Astrocyte of the cerebellum (primary cell): ENCODE data around the gene SENP6.
"Not testable (repeated sequence)": the region's sequence is repeated elsewhere in the genome, so short reads cannot be mapped to it uniquely, and the experiment has no call there.

ENCODE experiments used
- DNase-seq: peaks from one replicate; pipeline ENCODE4 v3.0.0-alpha.2; 2011; ENCODE audit warnings: low read depth
- H3K4me3 ChIP-seq: 2 replicates; pipeline ENCODE4 v1.5.1; 2011; ENCODE audit warnings: mild to moderate bottlenecking, low read depth, low read length, moderate library complexity
- in situ Hi-C: cut with HindIII; loops from 2 replicates; pipeline ENCODE4 v1.10.0; 2017; ENCODE audit warnings: low sequenced_read_pairs
- TF ChIP-seq, protein P1 (sequence below): IDR thresholded peaks from 2 replicates; pipeline ENCODE4 v1.5.1; 2012; ENCODE audit warnings: low read length, low read depth, moderate library complexity, mild to moderate bottlenecking; ENCODE audit errors: missing control alignments

Gene SENP6

DNA sequence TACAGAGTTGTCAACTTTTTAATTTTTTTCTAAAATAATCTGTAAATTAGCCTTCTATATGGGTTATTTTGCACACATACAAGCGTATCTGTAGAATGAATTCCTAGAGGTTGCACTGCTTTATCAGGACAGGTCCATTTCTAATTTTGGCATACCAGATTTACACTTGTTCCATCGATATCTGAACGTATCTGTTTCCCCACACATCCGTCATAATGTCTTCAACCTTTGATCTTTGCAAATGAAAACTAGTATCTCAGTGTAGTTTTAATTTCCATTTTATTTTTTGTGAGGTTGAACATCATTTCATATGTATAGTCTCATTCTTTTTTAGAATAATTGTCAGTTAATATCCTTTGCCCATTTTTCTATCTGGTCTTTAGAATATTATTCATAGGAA is 22.7 kb downstream of the SENP6 start:
- no peak for DNase-seq
- no peak overlapping the region for H3K4me3 ChIP-seq
- TF ChIP-seq, protein P1, sequence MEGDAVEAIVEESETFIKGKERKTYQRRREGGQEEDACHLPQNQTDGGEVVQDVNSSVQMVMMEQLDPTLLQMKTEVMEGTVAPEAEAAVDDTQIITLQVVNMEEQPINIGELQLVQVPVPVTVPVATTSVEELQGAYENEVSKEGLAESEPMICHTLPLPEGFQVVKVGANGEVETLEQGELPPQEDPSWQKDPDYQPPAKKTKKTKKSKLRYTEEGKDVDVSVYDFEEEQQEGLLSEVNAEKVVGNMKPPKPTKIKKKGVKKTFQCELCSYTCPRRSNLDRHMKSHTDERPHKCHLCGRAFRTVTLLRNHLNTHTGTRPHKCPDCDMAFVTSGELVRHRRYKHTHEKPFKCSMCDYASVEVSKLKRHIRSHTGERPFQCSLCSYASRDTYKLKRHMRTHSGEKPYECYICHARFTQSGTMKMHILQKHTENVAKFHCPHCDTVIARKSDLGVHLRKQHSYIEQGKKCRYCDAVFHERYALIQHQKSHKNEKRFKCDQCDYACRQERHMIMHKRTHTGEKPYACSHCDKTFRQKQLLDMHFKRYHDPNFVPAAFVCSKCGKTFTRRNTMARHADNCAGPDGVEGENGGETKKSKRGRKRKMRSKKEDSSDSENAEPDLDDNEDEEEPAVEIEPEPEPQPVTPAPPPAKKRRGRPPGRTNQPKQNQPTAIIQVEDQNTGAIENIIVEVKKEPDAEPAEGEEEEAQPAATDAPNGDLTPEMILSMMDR: no peak
- in situ Hi-C loops: no loop called here

GRCh38 chr6:75624988-75625387 is 23.3 kb downstream of the SENP6 start:
- H3K4me3 ChIP-seq: no peak overlapping the region
- TF ChIP-seq, protein P1: no peak
- in situ Hi-C loops: no loop called here
- no peak for DNase-seq

GRCh38 chr6:75626561-75626960 is 24.9 kb downstream of the SENP6 start:
- no peak for DNase-seq
- in situ Hi-C loops: no loop called here
- H3K4me3 ChIP-seq: no peak overlapping the region
- TF ChIP-seq, protein P1: no peak

DNA sequence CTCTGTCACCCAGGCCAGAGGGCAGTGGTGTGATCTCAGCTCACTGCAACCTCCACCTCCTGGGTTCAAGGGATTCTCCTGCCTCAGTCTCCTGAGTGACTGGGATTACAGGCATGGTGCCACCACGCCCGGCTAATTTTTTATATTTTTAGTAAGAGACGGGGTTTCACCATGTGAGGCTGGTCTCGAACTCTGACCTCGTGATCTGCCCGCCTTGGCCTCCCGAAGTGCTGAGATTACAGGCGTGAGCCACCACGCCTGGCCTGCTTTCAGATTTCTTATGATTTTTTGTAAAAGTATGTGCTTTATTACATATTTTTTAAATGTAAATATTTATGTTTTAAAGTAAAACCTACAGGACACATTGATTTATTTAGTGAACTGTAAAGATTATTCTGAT is 26.0 kb downstream of the SENP6 start:
- in situ Hi-C loops, DNase-seq, H3K4me3 ChIP-seq: not testable (repeated sequence)

GRCh38 chr6:75631859-75632635 is 30.4 kb downstream of the SENP6 start:
- TF ChIP-seq, protein P1: no peak
- in situ Hi-C loops: no loop called here
- DNase-seq: no peak
- no peak overlapping the region for H3K4me3 ChIP-seq

DNA sequence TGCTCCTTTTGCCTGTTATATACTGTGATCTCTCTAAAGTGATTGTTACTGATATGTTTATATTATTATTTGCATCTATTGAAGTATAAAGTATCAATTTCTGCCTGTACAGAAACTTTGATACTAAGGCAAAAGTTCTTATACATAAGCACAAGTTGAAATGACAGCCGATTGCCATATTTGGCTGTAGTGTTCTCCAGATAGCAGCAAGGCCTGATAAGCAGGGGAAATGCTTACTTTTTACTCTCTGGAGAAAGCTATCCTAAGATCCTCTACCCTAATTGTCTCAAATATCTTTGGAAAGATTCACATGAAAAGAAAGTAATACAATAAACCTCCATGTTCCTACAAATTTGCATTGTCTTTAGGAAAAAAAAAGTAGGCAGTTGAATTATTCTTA is 31.4 kb downstream of the SENP6 start:
- in situ Hi-C loops: no loop called here

GRCh38 chr6:75642311-75642710 is 40.6 kb downstream of the SENP6 start:
- no peak for DNase-seq
- in situ Hi-C loops: no loop called here
- TF ChIP-seq, protein P1: no peak
- no peak overlapping the region for H3K4me3 ChIP-seq

More for the DNA sequence above, 31.4 kb downstream of the SENP6 start:
- H3K4me3 ChIP-seq: no peak overlapping the region
- DNase-seq: no peak
- TF ChIP-seq, protein P1: no peak
